ENCODE data around the gene TNFRSF19. TPM values are rescaled to one million over a fixed set of nuclear protein-coding genes. Genes with fewer than 3 reads are reported as not detected.

The TNFRSF19 gene
- total RNA-seq, 1 experiment from 2014 or later: 0.06 TPM

- ChIA-PET POLR2A (ENCODE audit: low non-redundant PET) (no interaction called here), CTCF (no interaction called here)
- BruUV-seq (replicated peaks): no TSS peak
- DNase-seq (ENCODE audit: low spot score): no peak
- H3K4me3 ChIP-seq (ENCODE audit: low read depth, low read length, poor library complexity, severe bottlenecking): no peak overlapping the region
- H3K9me3 ChIP-seq (ENCODE audit: low read depth, low read length, poor library complexity, severe bottlenecking): no peaks in the 10 kb centered on the region
- H3K4me1 ChIP-seq (ENCODE audit: insufficient read depth, low read length, poor library complexity, severe bottlenecking): no peaks in the 10 kb centered on the region
- no peaks in the 10 kb centered on the region for H3K27me3 ChIP-seq (replicated peaks; ENCODE audit: insufficient read depth, low read depth, low read length, poor library complexity)
- no peak for TF ChIP-seq EZH2 (IDR thresholded peaks at IDR 0.05; ENCODE audit: borderline replicate concordance, low read depth, low read length, poor library complexity, severe bottlenecking)
- TF ChIP-seq, protein P1, sequence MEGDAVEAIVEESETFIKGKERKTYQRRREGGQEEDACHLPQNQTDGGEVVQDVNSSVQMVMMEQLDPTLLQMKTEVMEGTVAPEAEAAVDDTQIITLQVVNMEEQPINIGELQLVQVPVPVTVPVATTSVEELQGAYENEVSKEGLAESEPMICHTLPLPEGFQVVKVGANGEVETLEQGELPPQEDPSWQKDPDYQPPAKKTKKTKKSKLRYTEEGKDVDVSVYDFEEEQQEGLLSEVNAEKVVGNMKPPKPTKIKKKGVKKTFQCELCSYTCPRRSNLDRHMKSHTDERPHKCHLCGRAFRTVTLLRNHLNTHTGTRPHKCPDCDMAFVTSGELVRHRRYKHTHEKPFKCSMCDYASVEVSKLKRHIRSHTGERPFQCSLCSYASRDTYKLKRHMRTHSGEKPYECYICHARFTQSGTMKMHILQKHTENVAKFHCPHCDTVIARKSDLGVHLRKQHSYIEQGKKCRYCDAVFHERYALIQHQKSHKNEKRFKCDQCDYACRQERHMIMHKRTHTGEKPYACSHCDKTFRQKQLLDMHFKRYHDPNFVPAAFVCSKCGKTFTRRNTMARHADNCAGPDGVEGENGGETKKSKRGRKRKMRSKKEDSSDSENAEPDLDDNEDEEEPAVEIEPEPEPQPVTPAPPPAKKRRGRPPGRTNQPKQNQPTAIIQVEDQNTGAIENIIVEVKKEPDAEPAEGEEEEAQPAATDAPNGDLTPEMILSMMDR (conservative IDR thresholded peaks at IDR 0.05; ENCODE audit: low read depth, low read length): no peak
- intact Hi-C loops (cut with micrococcal nuclease; ENCODE audit: unreplicated experiment): no loop called here
- no peak overlapping the region for H3K27ac ChIP-seq (ENCODE audit: low read depth, low read length, poor library complexity, severe bottlenecking)
- H3K36me3 ChIP-seq (ENCODE audit: insufficient read depth, low read length, poor library complexity, severe bottlenecking): no peaks in the 10 kb centered on the region
Observed at GRCh38 chr13:23630349-23631093, 60.3 kb downstream of the TNFRSF19 start.

DNA sequence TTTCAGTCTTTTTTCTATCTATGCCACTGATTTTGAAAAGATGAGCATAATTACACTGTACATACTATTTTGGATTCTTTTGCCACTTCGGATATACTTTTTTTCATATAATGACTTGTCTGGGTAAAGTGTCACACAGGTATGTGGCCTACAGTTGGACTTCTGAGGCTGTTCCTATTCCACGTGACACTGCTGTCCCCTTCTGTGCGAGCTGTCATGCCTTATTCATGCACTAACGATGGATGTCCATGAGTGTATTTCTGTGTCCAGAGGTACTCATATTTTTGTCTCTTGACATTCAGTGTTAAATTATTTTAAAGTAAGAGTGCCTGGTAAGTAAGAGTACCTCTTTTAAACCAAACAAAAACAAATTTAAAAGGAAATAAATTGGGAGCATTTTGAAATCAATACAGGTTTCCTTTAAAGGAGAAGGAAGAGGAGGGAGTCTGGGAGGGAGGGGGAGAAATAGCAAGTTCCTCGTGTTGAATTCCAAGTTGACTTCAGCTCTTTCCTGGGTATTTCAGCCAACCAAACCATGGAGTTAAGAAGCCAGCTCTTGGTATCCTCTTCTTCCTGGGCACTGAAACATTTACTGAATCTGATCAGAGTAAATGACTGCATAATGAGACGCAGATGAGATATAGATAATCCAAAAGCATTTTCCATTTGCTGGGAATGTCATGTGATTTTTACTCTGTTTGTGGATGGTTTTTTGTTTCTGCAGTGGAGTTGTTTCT is 61.3 kb downstream of the TNFRSF19 start:
- intact Hi-C loops (cut with micrococcal nuclease; ENCODE audit: unreplicated experiment): no loop called here
- no peak for TF ChIP-seq EZH2 (IDR thresholded peaks at IDR 0.05; ENCODE audit: borderline replicate concordance, low read depth, low read length, poor library complexity, severe bottlenecking)
- TF ChIP-seq, protein P1 (conservative IDR thresholded peaks at IDR 0.05; ENCODE audit: low read depth, low read length): no peak
- CTCF ChIA-PET: no interaction called here
- POLR2A ChIA-PET (ENCODE audit: low non-redundant PET): no interaction called here
- H3K4me3 ChIP-seq (ENCODE audit: low read depth, low read length, poor library complexity, severe bottlenecking): no peak overlapping the region
- no peak overlapping the region for H3K27ac ChIP-seq (ENCODE audit: low read depth, low read length, poor library complexity, severe bottlenecking)
- DNase-seq (ENCODE audit: low spot score): no peak
- H3K4me1 ChIP-seq (ENCODE audit: insufficient read depth, low read length, poor library complexity, severe bottlenecking): no peaks in the 10 kb centered on the region
- no peaks in the 10 kb centered on the region for H3K9me3 ChIP-seq (ENCODE audit: low read depth, low read length, poor library complexity, severe bottlenecking)
- H3K36me3 ChIP-seq (ENCODE audit: insufficient read depth, low read length, poor library complexity, severe bottlenecking): no peaks in the 10 kb centered on the region
- H3K27me3 ChIP-seq (replicated peaks; ENCODE audit: insufficient read depth, low read depth, low read length, poor library complexity): no peaks in the 10 kb centered on the region
- BruUV-seq (replicated peaks): no TSS peak

- POLR2A ChIA-PET (ENCODE audit: low non-redundant PET): no interaction called here
- CTCF ChIA-PET: no interaction called here
- H3K9me3 ChIP-seq (ENCODE audit: low read depth, low read length, poor library complexity, severe bottlenecking): no peaks in the 10 kb centered on the region
- no peaks in the 10 kb centered on the region for H3K4me1 ChIP-seq (ENCODE audit: insufficient read depth, low read length, poor library complexity, severe bottlenecking)
- no peaks in the 10 kb centered on the region for H3K36me3 ChIP-seq (ENCODE audit: insufficient read depth, low read length, poor library complexity, severe bottlenecking)
- intact Hi-C loops (cut with micrococcal nuclease; ENCODE audit: unreplicated experiment): no loop called here
- DNase-seq (ENCODE audit: low spot score): no peak
- no peak overlapping the region for H3K27ac ChIP-seq (ENCODE audit: low read depth, low read length, poor library complexity, severe bottlenecking)
- H3K27me3 ChIP-seq (replicated peaks; ENCODE audit: insufficient read depth, low read depth, low read length, poor library complexity): no peaks in the 10 kb centered on the region
- no TSS peak for BruUV-seq (replicated peaks)
- no peak for TF ChIP-seq EZH2 (IDR thresholded peaks at IDR 0.05; ENCODE audit: borderline replicate concordance, low read depth, low read length, poor library complexity, severe bottlenecking)
- TF ChIP-seq, protein P1 (conservative IDR thresholded peaks at IDR 0.05; ENCODE audit: low read depth, low read length): no peak
- H3K4me3 ChIP-seq (ENCODE audit: low read depth, low read length, poor library complexity, severe bottlenecking): no peak overlapping the region
Observed at GRCh38 chr13:23632048-23632582, 61.9 kb downstream of the TNFRSF19 start.
